Gastroesophageal sphincter (tissue), 4 donors: ENCODE measurements around the gene GRIN1. TPM values are rescaled to one million over a fixed set of nuclear protein-coding genes. Genes with fewer than 3 reads are reported as not detected.
A peak's percentile ranks its signal among the peaks of the same experiment; 100 is the strongest.

Source experiments
- ATAC-seq: fragments of 150-250 bp; one replicate; pipeline ENCODE4 v1.9.1; 2016; ENCODE audit warnings: mild to moderate bottlenecking, moderate library complexity
- H3K27ac ChIP-seq, 4 donors: fragments of 200-600 bp; sonication (generic) in 3 of 4; 1 replicate in 3 of 4; 2 replicates in 1 of 4; pipeline ENCODE4 v1.5.1; 2016 to 2019
- H3K27me3 ChIP-seq: fragments of 200-600 bp; sonication (generic); one replicate; pipeline ENCODE4 v1.5.1; 2019
- H3K36me3 ChIP-seq, 2 donors: fragments of 200-600 bp; sonication (generic); one replicate each; pipeline ENCODE4 v1.5.1; 2019; ENCODE audit warnings: control low read depth in 1 of 2
- H3K4me1 ChIP-seq, 3 donors: fragments of 200-600 bp; sonication (generic); 1 replicate in 2 of 3; 2 replicates in 1 of 3; pipeline ENCODE4 v1.5.1; 2016 to 2019; ENCODE audit warnings: control low read depth in 2 of 3
- H3K4me3 ChIP-seq, 2 donors: fragments of 200-600 bp; sonication (generic); one replicate each; pipeline ENCODE4 v1.5.1; 2019; ENCODE audit warnings: mild to moderate bottlenecking in 1 of 2, moderate library complexity in 1 of 2
- H3K9me3 ChIP-seq, 3 donors: fragments of 200-600 bp; sonication (generic); one replicate each; pipeline ENCODE4 v1.5.1; 2017 to 2019; ENCODE audit warnings: control low read depth in 2 of 3
- CTCF ChIP-seq, 4 experiments: fragments of 200-600 bp in 2 of 4; fragments of 450-650 bp in 2 of 4; sonication (generic) in 1 of 4; IDR thresholded peaks; one replicate each; pipeline ENCODE4 v1.5.1; 2017 to 2019; ENCODE audit warnings: antibody characterized with exemption in 4 of 4, mild to moderate bottlenecking in 2 of 4, moderate library complexity in 2 of 4
- EP300 ChIP-seq: sonication (generic); formaldehyde crosslinking; IDR thresholded peaks from one replicate; pipeline ENCODE4 v1.6.1; 2017; ENCODE audit warnings: antibody characterized with exemption, mild to moderate bottlenecking
- POLR2A ChIP-seq, 2 donors: fragments of 450-650 bp; IDR thresholded peaks; one replicate each; pipeline ENCODE4 v1.6.1; 2017; ENCODE audit warnings: antibody characterized with exemption in 2 of 2, mild to moderate bottlenecking in 2 of 2, moderate library complexity in 1 of 2
- POLR2AphosphoS5 ChIP-seq: sonication (generic); formaldehyde crosslinking; IDR thresholded peaks from one replicate; pipeline ENCODE4 v1.6.1; 2017; ENCODE audit warnings: antibody characterized with exemption
- WGBS, 2 donors: methylation state at CpG; one replicate each; pipeline ENCODE4 v1.1.5; 2018; ENCODE audit warnings: low coverage in 1 of 2; 5-methylcytosine and 5-hydroxymethylcytosine counted together
- total RNA-seq, 4 donors: library from RNA; depleted of rRNA; stranded (reverse); fragments of >200 nt; gene quantifications; one replicate each; pipeline ENCODE4 v1.1.0, GENCODE V29; 2016

Gene GRIN1
- total RNA-seq, 4 donors from 2014 or later: 0.08 to 0.13 TPM; not detected in 2

- Histone ChIP-seq H3K4me3 (no peak overlapping the region), H3K36me3 (no peaks in the 10 kb centered on the region), H3K4me1 (peaks cover 0 to 36% (median 18%) of the 10 kb centered on the region in 3 donors), H3K27ac (no peak overlapping the region), H3K27me3 (peaks cover 100% of the 10 kb centered on the region), H3K9me3 (no peaks in the 10 kb centered on the region)
- no peak for ATAC-seq
- TF ChIP-seq POLR2AphosphoS5: no peak
- no peak for TF ChIP-seq CTCF (IDR thresholded peaks at IDR 0.05)
- TF ChIP-seq EP300: no peak
- no peak for TF ChIP-seq POLR2A (IDR thresholded peaks at IDR 0.05)
- WGBS, 2 donors: 0% methylated on average over 4 of the region's 71 CpGs; no CpG with 5 or more reads in 1 of the 2 donors
Observed at GRCh38 chr9:137161558-137162486, 22.9 kb downstream of the GRIN1 start.

GRCh38 chr9:137162505-137163364 is 23.8 kb downstream of the GRIN1 start:
- Histone ChIP-seq H3K9me3 (no peaks in the 10 kb centered on the region), H3K4me3 (peak overlapping the region in 1 of 2 donors; percentile 38), H3K36me3 (no peaks in the 10 kb centered on the region), H3K4me1 (peaks cover 0 to 38% (median 21%) of the 10 kb centered on the region in 3 donors), H3K27ac (no peak overlapping the region), H3K27me3 (peaks cover 100% of the 10 kb centered on the region)
- 3% methylated on average over 5 of the region's 74 CpGs; no CpG with 5 or more reads in 1 of the 2 donors for WGBS, 2 donors
- peak; percentile 18 for ATAC-seq
- TF ChIP-seq CTCF (IDR thresholded peaks at IDR 0.05) (peak in 2 of 4 experiments; percentile 16 to 23), POLR2A (IDR thresholded peaks at IDR 0.05) (no peak)

- Histone ChIP-seq H3K4me1 (peaks cover 3 to 44% (median 27%) of the 10 kb centered on the region in 3 donors), H3K27ac (no peak overlapping the region), H3K4me3 (peak overlapping the region in 1 of 2 donors; percentile 38), H3K9me3 (no peaks in the 10 kb centered on the region), H3K36me3 (no peaks in the 10 kb centered on the region), H3K27me3 (peaks cover 100% of the 10 kb centered on the region)
- TF ChIP-seq CTCF (IDR thresholded peaks at IDR 0.05) (no peak), POLR2AphosphoS5 (no peak), EP300 (no peak), POLR2A (IDR thresholded peaks at IDR 0.05) (no peak)
- no peak for ATAC-seq
- 0% methylated on average over 3 of the region's 26 CpGs; no CpG with 5 or more reads in 1 of the 2 donors for WGBS, 2 donors
Observed at GRCh38 chr9:137163365-137163715, 24.4 kb downstream of the GRIN1 start.

GRCh38 chr9:137163805-137164204 is 24.9 kb downstream of the GRIN1 start:
- H3K4me3 ChIP-seq: no peak overlapping the region
- H3K27me3 ChIP-seq: peaks cover 100% of the 10 kb centered on the region
- no CpG with 5 or more reads among the region's 22 CpGs for WGBS, 2 donors
- no peak for ATAC-seq
- H3K27ac ChIP-seq: no peak overlapping the region
- no peaks in the 10 kb centered on the region for H3K9me3 ChIP-seq
- no peaks in the 10 kb centered on the region for H3K36me3 ChIP-seq
- TF ChIP-seq EP300 (no peak), POLR2A (IDR thresholded peaks at IDR 0.05) (no peak), POLR2AphosphoS5 (no peak), CTCF (IDR thresholded peaks at IDR 0.05) (no peak)
- H3K4me1 ChIP-seq: peaks cover 5 to 49% (median 32%) of the 10 kb centered on the region in 3 donors
